ENCODE results near the gene NOTCH2.

The NOTCH2 gene

GRCh38 chr1:119937198-119937597, 132.3 kb downstream of the NOTCH2 start:
- DNase-seq: no peak

GRCh38 chr1:119935915-119936314, 133.5 kb downstream of the NOTCH2 start:
- no peak for DNase-seq

GRCh38 chr1:119935373-119935772, 134.1 kb downstream of the NOTCH2 start:
- no peak for DNase-seq

- DNase-seq: no peak
Measured at GRCh38 chr1:119933397-119933796, 136.1 kb downstream of the NOTCH2 start.

- DNase-seq: no peak
Measured at GRCh38 chr1:119929643-119930315, 139.7 kb downstream of the NOTCH2 start.

- no peak for DNase-seq
Measured at GRCh38 chr1:119926553-119926952, 142.9 kb downstream of the NOTCH2 start.

DNA sequence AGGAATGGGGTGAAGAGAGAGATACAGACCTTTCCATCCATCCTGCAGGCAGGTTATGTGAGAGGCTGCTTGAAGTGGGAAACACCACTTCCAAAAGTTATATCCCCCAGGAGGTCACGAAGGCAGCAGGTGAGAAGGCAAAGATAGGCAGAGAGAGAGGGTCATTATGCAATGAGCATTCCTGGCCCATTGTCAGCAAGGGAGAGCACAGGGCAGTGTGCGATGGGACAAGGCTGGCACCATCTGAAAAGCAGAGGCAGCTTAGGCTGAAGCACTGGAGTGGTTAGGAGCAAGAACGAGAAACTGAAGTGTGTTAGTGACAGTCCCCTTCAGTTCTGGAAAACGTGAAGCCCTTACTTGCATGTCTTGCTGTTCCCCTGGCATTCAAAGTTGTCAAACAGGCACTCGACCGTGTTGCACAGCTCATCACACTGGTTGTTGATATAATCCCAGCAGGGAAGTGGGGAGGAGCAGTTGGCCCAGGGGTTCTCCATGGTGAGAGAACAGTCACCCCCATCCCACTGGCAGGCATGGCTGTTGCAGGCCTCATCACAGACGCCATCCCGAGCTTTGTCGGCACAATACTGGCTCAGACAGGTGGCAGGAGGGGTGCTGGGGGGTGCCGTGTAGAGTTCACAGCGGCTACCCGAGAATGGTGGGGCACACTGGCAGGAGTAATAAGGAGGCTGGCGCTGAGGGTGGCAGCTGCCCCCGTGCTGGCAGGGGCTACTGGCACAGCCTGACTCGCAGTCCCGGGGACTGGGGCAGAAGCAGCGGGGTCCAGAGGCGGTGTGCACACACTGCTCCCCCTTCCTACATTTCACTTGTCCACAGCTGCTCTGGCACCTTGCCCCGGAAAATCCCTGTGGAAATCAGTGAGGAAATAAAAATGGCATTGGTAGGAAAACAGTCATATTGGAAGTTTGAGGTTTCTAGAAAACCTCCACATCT, 144.2 kb downstream of the NOTCH2 start:
- DNase-seq: no peak

GRCh38 chr1:119920104-119920968, 149.1 kb downstream of the NOTCH2 start:
- no peak for DNase-seq

- DNase-seq: no peak
Measured at GRCh38 chr1:119919241-119919640, 150.2 kb downstream of the NOTCH2 start.

- no peak for DNase-seq
Measured at GRCh38 chr1:119918301-119918700, 151.2 kb downstream of the NOTCH2 start.

DNA sequence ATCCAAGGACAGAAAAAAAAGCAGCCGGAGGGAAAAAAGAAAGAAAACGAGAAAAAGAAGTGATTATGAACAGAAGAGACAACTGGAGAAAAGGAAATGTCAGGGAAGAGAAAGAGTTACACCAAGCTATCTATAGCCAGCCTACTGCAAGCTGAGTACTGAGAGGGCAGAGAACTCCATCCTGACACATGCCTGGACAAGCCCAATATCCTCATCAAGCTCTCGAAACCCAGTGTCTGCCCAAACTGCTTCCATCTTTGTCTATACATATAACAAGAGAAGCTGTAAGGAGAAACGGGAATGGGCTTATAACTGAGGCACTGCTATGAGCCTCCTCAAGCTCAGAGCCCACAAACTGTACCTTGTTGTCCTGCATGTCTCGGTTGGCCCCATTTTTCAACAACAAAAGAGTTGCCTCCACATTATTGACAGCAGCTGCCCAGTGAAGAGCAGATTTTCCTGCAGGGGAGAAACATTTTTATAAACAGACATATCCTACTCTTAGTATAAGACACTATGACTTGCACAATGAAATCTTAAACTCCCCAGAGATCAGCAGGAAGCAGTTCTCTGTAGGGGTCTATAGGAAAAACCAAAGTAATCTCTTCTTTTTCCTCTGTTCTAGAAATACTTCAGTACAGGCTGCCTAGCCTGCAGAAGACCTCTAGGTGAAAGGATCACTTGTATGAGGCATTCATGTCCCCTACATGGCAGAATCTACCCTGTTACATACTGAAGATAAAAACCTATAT, 152.0 kb downstream of the NOTCH2 start:
- no peak for DNase-seq

GRCh38 chr1:119915517-119915916, 153.9 kb downstream of the NOTCH2 start:
- no peak for DNase-seq

DNA sequence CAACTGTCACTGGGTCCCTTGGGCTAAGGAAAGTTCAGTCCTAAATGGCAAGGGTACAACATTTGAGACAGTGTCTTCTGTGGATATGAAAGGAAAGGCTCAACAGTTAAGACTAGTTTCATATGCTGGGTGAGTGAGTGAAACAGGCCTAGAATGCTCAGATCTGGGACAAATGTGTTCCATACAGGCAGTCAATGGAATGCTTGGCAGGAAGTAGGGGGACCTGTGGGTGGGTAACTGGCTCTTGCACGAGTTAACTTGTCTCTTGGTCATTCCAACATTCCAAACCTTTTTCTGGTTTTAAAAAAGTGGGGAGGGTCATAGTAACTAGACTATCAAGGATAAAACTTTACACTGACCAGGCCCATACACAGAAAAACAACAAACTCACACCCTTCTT, 155.4 kb downstream of the NOTCH2 start:
- no peak for DNase-seq

GRCh38 chr1:119912963-119913362, 156.5 kb downstream of the NOTCH2 start:
- no peak for DNase-seq

DNA sequence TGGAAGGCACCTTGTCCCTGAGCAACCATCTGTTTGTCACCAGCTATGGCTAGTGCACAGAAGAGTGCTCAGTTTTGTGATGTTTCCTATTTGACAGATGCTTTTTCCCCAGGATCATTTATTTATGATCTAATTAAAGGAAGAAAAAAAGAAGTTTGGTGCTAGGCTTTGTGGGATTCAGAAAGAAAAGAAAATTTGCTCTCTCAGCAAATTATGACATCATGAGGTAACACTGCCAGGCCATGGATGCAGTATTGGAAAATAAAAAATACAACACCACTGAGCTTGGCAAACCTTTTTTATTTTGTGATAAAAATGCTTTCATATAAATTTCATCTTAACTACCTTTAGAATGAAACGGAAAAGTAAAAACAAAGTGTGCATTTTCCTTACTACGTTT, 157.7 kb downstream of the NOTCH2 start:
- DNase-seq: no peak

DNA sequence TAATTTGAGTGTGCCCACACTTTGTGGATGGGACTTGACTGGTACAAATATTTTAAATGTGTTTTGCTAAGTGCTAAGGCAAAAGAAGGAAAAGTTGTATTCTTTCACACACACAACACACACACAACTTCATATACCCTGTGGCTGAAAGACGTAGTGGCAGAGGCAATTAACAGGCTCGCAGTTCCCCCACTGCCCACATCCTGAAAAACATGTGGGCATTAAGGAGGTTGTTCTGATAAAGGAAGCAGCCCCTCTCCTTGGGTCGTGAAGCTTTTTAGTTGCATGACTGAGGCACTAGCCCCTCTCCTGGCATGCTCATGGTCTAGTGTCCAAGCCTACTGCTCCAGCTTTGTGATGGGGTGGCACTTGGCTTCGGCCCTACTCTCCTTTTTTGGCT, 158.8 kb downstream of the NOTCH2 start:
- DNase-seq: no peak

DNA sequence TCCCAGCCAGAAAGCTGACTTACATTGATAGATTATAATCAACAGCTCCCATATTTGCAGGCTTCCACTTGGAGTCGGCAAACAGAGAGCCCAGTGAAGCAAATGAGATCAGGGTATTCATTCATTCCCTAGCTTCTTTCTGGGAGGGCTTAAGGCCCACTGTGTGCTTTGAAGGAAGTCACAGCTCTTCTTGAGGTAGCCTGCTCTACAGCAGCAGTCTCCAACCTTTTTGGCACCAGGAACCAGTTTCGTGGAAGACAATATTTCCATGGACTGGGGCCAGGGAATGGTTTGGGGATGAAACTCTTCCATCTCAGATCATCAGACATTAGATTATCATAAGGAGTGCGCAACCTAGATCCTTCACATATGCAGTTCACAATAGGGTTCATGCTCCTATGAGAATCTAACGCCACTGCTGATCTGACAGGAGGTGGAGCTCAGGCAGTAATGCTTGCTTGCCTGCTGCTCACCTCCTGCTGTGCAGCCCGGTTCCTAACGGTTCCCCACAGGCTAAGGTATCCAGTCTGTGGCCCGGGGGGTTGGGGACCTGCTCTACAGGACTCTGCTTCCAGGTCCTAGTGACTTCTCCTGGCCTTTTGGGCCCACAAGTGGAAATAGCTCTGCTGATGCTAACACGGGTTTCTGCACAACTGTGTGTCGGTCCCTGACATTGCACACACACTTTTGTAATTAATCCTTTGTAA, 159.4 kb downstream of the NOTCH2 start:
- no peak for DNase-seq

DNA sequence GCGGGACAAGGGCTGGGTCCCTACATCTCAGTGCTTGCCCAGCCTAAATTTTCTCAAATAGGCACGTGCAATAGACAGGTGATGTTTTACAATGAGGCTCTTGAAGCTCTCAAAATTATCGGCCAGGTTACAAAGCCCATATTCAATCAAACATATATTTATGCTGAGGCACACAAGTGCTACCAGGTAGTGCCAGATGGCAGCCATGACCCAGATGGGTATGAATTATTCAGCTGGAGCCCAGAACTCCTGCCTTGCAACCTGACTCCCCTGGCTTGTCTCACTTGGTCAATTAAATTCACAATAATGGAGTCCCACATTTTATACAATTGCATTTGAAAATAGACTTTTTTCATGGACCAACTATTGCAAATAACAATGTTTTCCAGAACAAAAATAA, 160.8 kb downstream of the NOTCH2 start:
- DNase-seq: no peak

- DNase-seq: no peak
Measured at GRCh38 chr1:119906927-119907652, 162.4 kb downstream of the NOTCH2 start.

DNA sequence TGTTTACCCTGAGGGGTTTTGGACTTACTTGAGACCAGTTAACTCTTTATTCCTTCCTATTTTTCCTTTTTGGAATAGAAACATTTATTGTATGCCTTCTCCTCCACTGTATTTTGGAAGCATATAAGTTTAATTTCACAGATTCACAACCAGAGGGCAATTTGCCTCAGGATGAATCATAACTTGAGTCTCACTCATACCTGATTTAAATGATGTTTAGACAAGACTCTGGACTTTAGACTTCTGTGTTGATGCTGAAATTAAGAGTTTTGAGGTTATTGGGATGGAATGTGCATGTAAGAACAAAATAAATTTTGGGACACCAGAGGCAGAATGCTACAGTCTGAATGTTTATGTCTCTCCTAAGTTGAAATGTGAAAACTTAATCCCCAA, 166.0 kb downstream of the NOTCH2 start:
- no peak for DNase-seq

GRCh38 chr1:119902775-119903442, 166.6 kb downstream of the NOTCH2 start:
- DNase-seq: no peak
